GM20000 (cell line): ENCODE results near the gene JPT1.

Experiments used
- DNase-seq: peaks from one replicate; pipeline ENCODE4 v3.0.0; 2012; ENCODE audit warnings: low spot score
- TF ChIP-seq, protein P1 (sequence below): IDR thresholded peaks from 2 replicates; pipeline ENCODE4 v1.5.1; 2012; ENCODE audit warnings: mild to moderate bottlenecking, control low read depth; ENCODE audit errors: extremely low read depth, missing control alignments

The JPT1 gene

DNA sequence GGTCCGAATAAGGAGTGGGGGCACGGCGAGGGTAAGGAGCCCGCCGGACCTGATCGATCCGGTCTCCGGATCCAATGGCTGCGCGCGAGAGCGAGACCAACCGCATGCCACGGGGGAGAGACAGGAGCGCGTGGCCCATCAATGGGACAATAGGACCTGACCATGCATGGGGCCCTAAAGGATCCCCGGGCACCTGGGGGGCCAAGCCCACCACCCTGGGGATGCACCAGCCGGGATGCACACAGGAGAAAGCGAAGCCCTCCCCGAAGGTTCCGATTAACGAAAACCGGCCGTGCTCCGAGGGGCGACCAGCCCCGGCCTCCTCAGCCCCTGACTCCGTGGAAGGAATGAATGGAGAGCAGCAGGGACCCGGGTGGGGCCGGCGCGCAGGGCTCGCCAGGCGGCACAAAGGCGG is 525 bp downstream of the JPT1 start:
- no peak for DNase-seq
- TF ChIP-seq, protein P1, sequence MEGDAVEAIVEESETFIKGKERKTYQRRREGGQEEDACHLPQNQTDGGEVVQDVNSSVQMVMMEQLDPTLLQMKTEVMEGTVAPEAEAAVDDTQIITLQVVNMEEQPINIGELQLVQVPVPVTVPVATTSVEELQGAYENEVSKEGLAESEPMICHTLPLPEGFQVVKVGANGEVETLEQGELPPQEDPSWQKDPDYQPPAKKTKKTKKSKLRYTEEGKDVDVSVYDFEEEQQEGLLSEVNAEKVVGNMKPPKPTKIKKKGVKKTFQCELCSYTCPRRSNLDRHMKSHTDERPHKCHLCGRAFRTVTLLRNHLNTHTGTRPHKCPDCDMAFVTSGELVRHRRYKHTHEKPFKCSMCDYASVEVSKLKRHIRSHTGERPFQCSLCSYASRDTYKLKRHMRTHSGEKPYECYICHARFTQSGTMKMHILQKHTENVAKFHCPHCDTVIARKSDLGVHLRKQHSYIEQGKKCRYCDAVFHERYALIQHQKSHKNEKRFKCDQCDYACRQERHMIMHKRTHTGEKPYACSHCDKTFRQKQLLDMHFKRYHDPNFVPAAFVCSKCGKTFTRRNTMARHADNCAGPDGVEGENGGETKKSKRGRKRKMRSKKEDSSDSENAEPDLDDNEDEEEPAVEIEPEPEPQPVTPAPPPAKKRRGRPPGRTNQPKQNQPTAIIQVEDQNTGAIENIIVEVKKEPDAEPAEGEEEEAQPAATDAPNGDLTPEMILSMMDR = no peak

DNA sequence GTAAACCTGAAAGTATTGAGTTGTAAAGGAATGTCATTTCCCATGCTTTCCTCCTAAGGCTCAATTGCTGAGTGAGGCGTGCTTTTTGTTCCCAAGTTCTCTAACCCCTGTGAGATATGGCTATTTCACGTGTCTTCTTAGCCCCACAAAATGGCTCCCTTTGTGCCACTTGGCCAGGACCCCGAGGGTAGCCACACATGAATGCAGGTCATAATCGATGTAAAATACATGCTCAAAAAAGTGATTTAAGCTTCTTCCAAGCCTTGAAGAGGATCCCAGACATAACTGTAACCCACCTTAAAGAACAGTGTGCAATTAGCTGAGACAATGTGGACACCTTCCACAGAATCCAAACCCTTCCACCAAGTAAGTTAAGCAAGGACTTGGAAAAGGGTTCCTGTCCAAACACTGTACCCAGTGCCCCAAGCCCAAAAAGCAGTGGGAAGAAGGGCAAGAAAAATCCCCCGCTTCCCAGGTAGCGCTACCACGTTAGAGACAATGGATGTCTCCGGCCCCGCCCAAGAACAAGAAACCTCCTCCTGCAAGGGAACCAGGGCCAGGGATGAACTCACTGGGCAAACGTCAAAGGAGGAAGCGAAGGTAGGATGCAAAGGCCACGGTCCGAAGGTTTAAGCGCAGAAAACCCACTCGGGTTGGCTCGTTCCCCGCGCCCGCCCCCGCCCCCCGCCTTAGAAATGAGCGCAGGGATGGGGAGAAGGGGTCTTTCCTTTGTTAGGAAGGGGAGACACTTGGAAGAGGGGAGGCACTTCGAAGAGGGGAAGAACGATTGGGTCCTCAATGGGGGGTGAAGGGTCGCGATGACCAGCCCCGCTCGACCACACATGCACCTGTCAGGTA is 1.2 kb downstream of the JPT1 start:
- DNase-seq = peak; percentile 52
- TF ChIP-seq, protein P1 = no peak

DNA sequence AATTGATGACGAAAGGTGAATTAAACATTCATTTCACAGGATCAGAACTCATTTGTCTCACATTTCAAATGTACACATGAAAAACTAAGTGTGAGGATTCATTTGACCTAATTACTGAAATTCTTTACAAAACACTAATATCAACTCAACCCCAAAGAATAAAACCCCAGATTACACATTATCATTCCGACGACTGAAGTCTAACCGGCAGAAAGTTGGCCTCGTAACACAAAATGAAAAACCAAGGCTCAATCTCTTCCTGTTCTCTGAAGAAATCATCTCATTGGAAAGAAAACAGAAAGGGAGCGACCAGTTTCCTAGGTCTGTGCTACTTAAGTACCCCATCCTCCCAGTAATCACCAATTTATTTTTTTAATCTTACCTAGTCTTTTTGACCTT is 1.8 kb downstream of the JPT1 start:
- TF ChIP-seq, protein P1 = no peak
- DNase-seq = no peak

DNA sequence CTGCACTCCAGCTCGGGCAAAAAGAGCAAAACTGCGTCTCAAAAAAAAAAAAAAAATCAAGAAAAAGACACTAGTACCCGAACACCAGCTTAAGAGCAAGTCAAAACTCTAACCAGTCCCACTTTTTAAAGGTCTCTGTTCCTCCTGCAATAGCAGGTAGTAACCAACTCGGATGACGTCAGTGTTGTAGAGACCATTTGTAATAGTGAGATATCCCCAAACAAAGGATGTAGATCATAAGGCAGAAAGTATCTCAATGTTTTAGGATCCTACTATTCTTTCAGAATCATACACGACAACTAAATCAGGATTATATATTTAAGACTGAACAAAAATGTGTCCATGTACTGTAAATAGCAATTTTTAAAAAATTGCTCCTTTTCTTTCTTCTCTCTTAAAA is 2.4 kb downstream of the JPT1 start:
- DNase-seq = no peak
- TF ChIP-seq, protein P1 = no peak

DNA sequence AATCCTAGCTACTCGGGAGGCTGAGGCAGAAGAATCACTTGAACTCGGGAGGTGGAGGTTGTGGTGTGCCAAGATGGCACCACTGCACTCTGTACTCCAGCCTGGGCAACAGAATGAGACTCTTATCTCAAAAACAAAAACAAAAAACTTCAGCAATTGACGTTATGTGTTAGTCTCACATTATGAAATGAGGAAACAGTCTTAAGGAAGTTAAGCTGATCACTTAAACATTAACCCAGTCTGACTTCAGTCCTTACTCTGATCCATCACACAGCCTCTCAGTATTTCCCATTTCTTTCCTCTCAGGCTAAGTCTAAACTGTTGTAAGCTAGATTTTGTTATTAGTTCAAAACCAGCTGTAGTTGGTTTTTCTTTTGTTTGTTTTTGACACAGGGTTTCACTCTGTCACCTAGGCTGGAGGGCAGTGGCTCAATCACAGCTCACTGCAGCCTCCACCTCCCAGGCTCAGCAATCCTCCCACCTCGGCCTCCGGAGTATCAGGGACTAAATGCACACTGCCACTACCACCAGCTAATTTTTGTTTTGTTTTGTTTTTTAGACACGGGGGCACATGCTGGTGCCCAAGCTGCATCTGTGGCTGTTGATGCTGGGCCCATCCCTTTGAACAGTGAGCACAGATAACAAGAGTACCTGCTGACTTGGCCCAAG is 6.3 kb downstream of the JPT1 start:
- DNase-seq = no peak
- TF ChIP-seq, protein P1 = no peak

DNA sequence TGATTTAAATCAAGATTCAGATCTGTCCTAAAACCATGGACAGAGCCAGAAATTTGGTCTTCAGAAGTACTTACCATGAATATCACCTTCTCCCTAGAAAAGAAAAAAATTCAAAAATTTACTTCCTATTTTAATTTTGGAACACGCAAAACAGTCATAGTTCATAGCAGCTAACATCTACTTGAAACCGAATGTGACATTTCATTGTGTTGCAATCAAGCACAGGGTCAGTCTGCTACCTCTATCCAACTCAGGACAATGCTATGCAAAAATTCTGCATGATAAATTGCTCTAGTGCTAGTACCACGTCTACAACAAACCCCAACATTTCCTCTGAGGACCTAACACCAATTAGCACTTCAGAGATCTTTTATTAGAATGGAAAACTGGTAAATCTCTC is 7.7 kb downstream of the JPT1 start:
- DNase-seq = no peak
- TF ChIP-seq, protein P1 = no peak

DNA sequence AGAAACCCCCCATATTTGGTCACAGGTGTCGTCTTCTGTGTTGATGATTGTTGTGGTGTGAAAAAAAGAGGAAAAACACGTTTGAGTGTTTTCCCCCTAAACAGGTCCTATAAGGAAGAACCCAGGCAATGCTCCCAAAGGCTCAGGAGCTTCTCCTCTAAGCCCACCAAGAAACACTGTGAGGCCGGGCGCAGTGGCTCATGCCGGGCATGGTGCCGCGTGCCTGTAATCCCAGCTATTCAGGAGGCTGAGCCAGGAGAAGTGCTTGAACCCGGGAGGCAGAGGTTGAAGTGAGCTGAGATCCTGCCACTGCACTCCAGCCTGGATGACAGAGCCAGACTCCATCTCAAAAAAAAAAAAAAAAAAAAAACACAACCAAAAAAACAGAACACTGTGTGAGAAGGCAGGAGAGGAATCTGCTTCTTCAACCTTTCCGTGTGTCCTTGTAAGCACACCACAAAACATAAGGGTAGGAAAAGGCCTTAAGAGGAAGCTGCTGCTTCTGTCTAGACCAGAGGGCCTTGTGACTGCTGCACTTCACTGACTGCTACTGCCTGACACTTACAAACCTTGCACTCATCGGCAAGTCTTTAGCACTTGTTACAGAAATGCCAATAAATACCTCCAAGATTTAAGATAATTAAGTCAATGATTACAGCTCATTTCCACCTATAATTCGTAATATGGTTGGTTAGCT is 9.3 kb downstream of the JPT1 start:
- DNase-seq = no peak
- TF ChIP-seq, protein P1 = no peak
